ENCODE measurements around the gene PAOX.

Gene PAOX

GRCh38 chr10:133339708-133340380 is 39.2 kb upstream of the PAOX start:
- DNase-seq (ENCODE audit: low read depth in 1 of 2, low spot score in 1 of 2) = no peak
- TF ChIP-seq JUND (IDR thresholded peaks at IDR 0.05; ENCODE audit: low read depth) = no peak
- in situ Hi-C loops (cut with HindIII; ENCODE audit: low pct_unique_long_range_greater_than_20kb, low sequenced_read_pairs) = no loop called here

- no peak for DNase-seq (ENCODE audit: low read depth in 1 of 2, low spot score in 1 of 2)
- no peak for TF ChIP-seq JUND (IDR thresholded peaks at IDR 0.05; ENCODE audit: low read depth)
- in situ Hi-C loops (cut with HindIII; ENCODE audit: low pct_unique_long_range_greater_than_20kb, low sequenced_read_pairs) = no loop called here
Observed at GRCh38 chr10:133341983-133342382, 37.1 kb upstream of the PAOX start.

DNA sequence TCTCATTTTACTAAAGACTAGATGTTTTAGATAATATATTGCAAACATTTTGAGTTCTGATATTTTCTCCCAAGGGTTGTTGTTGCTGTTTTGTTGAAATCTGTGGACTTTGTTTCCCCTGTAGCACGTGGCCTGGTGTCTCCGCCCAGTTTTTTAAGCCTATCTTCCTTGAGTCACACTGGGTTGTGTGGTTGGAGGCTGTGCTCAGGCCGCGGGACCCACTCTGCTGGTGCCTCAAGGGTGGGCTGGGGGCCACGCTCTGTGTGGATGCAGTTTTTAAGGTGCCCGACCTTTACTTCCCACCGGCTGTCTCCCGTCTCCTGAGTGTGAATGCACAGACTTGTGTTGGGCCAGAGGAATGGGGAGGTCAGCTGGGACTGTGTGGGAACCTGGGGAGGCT is 36.1 kb upstream of the PAOX start:
- no peak for TF ChIP-seq JUND (IDR thresholded peaks at IDR 0.05; ENCODE audit: low read depth)
- no peak for DNase-seq (ENCODE audit: low read depth in 1 of 2, low spot score in 1 of 2)
- in situ Hi-C loops (cut with HindIII; ENCODE audit: low pct_unique_long_range_greater_than_20kb, low sequenced_read_pairs) = no loop called here

DNA sequence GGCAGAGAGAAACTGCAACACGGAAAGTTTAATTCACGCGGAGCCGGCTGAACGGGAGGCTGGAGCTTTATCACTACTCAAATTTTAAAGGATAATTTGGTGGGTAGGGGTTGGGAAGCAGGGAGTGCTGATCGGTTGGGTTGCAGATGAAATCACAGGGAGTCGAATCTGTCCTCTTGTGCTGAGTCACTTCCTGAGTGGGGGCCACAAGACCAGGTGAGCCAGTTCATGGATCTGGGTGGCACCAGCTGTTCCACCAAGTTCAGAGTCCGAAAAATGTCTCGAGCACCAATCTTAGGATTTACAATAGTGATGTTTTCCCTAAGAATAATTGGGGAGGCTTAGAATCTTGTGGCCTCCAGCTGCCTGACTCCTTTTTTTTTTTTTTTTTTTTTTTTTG is 35.5 kb upstream of the PAOX start:
- TF ChIP-seq JUND (IDR thresholded peaks at IDR 0.05; ENCODE audit: low read depth) = no peak
- in situ Hi-C loops (cut with HindIII; ENCODE audit: low pct_unique_long_range_greater_than_20kb, low sequenced_read_pairs) = no loop called here
- DNase-seq (ENCODE audit: low read depth in 1 of 2, low spot score in 1 of 2) = no peak

DNA sequence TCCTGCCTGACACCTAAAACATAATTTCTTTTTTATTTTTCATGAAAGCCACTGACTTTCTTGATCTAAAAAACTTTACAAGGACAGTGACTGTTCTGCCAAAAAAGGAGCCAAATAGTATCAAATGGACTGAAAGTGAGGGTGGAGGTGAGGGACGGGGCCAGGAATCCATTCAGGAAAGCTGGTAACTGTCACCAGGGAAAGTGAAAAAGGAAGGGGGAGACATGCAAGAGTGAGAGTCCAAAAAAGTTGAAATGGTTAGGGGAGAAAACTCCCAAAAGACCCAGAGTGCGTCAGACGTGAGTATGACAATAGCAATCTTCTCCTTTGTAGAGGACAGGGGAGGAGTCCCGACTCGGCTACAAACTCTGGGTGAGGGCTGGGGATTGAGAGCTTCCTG is 34.8 kb upstream of the PAOX start:
- no peak for DNase-seq (ENCODE audit: low read depth in 1 of 2, low spot score in 1 of 2)
- in situ Hi-C loops (cut with HindIII; ENCODE audit: low pct_unique_long_range_greater_than_20kb, low sequenced_read_pairs) = no loop called here
- TF ChIP-seq JUND (IDR thresholded peaks at IDR 0.05; ENCODE audit: low read depth) = no peak

DNA sequence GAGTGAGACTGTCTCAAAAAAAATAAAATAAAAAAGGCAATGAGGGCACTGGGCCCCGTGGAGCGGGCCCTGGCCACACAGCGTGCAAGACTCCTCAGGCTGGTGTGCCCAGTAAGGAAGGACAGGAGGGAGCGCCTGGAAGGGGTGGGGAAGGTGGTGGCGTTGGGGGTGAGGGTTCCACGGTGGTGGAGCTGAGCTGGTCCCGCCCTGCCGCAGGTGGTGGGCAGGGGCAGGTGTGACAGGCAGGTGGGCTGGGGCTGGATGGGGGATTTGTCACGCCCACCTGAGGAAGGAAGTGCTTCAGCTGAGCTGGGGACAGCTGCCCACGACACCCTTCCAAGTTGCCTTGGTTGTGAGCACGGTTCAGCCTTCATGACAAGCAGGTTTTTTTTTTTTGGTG is 32.6 kb upstream of the PAOX start:
- no peak for DNase-seq (ENCODE audit: low read depth in 1 of 2, low spot score in 1 of 2)
- in situ Hi-C loops (cut with HindIII; ENCODE audit: low pct_unique_long_range_greater_than_20kb, low sequenced_read_pairs) = no loop called here

DNA sequence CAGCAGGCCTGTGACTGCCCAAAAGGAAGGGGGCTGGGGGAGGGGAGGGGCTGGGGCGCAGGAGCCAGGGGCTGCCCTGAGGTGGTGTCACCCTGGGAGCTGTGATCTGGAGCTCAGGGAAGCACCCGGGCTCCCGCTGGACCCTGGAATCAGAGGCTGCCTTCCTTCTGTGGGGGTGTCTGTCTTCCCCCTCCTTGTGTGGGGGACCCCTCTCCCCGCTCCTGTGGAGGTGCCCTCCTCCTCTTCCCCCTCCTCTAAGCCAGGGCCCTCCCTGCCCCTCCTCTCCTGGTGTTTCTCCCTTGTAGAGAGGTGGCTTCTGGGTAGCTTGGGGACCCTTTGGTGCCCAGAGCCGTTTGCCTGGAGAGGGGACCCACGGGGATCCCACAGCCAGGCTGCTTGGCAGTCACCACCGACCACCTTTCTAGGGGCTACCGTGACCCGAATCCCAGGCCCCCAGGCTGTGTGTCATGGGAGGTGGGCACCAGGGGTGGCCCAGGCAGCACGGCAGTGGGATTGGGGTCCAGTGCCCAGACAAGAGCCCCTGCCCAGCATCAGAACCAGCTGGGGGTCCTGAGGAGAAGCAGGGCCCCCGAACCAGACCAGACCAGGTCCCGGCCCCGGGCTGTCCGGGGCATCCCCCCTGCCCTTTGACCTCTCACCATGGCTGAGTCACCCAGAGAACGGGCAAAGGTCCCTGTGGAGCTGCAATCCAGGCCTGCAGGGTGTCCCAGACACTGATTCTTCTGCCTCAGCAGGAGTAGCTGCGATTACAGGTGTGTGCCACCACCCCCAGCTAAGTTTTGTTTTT is 31.1 kb upstream of the PAOX start:
- in situ Hi-C loops (cut with HindIII; ENCODE audit: low pct_unique_long_range_greater_than_20kb, low sequenced_read_pairs) = no loop called here
- no peak for TF ChIP-seq JUND (IDR thresholded peaks at IDR 0.05; ENCODE audit: low read depth)
- DNase-seq (ENCODE audit: low read depth in 1 of 2, low spot score in 1 of 2) = no peak

More for the DNA sequence above, 32.6 kb upstream of the PAOX start:
- TF ChIP-seq JUND (IDR thresholded peaks at IDR 0.05; ENCODE audit: low read depth) = no peak

DNA sequence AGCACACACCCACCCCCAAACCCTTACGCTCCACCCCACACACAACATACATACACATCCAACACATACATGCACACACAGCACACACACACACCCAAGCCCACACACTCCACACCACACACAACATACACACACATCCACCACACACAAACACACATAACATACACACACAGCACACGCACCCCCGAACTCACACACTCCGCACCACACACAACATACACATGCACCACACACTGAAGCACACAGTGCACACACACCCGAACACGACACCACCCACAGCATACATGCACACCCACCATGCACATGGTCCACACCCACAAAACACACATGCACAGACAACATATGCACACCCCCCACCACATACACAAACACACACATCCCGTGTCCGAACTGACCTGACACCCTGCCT is 29.9 kb upstream of the PAOX start:
- no peak for DNase-seq (ENCODE audit: low read depth in 1 of 2, low spot score in 1 of 2)
- no peak for TF ChIP-seq JUND (IDR thresholded peaks at IDR 0.05; ENCODE audit: low read depth)
- in situ Hi-C loops (cut with HindIII; ENCODE audit: low pct_unique_long_range_greater_than_20kb, low sequenced_read_pairs) = no loop called here

- in situ Hi-C loops (cut with HindIII; ENCODE audit: low pct_unique_long_range_greater_than_20kb, low sequenced_read_pairs) = no loop called here
- TF ChIP-seq JUND (IDR thresholded peaks at IDR 0.05; ENCODE audit: low read depth) = no peak
- no peak for DNase-seq (ENCODE audit: low read depth in 1 of 2, low spot score in 1 of 2)
Observed at GRCh38 chr10:133349577-133350011, 29.5 kb upstream of the PAOX start.

DNA sequence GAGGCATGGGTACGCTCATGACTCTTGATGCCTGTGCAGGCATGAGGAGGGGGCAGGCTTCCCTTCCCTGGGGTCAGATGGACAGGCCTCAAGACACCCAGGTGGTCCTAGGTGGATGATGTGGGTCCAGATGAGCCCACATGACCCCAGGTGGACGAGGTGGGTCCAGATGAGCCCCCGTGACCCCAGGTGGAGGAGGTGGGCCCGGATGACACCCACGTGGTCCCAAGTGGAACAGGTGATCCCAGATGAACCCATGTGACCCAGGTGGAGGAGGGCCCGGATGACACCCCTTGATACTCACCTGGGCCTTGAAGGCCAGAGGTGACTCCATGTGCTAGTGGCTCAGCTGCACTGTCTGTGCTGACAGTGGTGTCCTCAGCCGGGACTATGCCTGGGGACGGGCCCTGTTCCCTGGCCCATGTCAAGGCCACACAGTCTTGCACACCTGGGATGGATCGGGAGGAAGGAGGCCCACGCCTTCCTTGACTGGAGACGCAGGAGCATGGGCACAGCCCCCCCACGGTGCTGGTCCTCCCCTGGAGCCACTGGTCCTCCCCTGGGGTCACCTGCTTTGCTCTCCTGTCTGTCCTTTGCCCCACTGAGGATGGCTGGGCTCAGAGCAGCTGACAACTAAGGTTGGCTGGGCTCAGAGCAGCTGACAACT is 28.6 kb upstream of the PAOX start:
- in situ Hi-C loops (cut with HindIII; ENCODE audit: low pct_unique_long_range_greater_than_20kb, low sequenced_read_pairs) = no loop called here

GRCh38 chr10:133350950-133351329 is 28.1 kb upstream of the PAOX start:
- TF ChIP-seq JUND (IDR thresholded peaks at IDR 0.05; ENCODE audit: low read depth) = no peak
- in situ Hi-C loops (cut with HindIII; ENCODE audit: low pct_unique_long_range_greater_than_20kb, low sequenced_read_pairs) = no loop called here
- no peak for DNase-seq (ENCODE audit: low read depth in 1 of 2, low spot score in 1 of 2)

More for the DNA sequence above, 28.6 kb upstream of the PAOX start:
- no peak for TF ChIP-seq JUND (IDR thresholded peaks at IDR 0.05; ENCODE audit: low read depth)
- DNase-seq (ENCODE audit: low read depth in 1 of 2, low spot score in 1 of 2) = no peak

DNA sequence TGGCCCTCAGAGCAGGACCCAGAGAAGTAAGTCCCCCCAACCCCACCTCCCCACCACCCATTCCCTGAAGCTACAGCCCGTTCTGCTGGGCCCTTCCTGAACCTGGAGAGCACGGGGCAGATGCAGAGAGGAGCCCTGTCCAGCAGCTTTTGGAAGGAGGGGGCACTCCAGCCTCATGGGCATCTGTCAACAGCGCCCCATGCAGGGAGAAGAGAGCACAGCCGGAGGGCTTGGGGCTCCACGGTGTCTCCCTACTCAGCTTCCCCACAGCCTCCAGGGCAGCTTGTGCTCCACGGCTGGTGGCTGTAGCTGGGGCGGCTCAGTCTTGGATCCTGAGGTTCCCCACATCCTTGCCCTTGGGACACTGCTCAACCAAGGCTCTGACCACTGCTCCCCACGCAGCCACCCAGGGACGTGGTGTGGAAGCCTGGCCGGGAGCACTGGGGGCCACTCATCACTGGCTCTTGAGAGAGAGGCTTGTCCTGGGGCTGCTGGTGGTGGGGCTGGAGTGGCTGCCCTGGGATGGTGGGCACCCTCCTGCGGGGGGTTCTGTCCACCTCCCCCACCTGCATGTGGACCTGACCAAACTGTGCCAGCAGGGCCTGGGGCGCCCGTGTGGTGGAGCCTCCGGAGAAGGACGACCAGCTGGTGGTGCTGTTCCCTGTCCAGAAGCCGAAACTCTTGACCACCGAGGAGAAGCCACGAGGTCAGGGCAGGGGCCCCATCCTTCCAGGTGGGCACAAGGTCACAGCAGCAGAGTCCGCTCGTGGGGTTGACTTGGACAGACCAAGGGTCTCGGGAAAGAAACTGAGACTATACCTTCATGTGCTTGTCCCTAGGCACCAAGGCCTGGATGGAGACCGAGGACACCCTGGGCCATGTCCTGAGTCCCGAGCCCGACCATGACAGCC is 27.4 kb upstream of the PAOX start:
- no peak for TF ChIP-seq JUND (IDR thresholded peaks at IDR 0.05; ENCODE audit: low read depth)
- in situ Hi-C loops (cut with HindIII; ENCODE audit: low pct_unique_long_range_greater_than_20kb, low sequenced_read_pairs) = no loop called here
- no peak for DNase-seq (ENCODE audit: low read depth in 1 of 2, low spot score in 1 of 2)

Measured in T47D (cell line).